IPS-18a (cell line): ENCODE data around the gene CDCA3.
A peak's percentile ranks its signal among the peaks of the same experiment; 100 is the strongest.

Experiments
- H3K27ac ChIP-seq: one replicate; pipeline ENCODE4 v1.5.1; 2013; ENCODE audit warnings: low read length
- H3K27me3 ChIP-seq: one replicate; pipeline ENCODE4 v1.6.1; 2013; ENCODE audit warnings: mild to moderate bottlenecking, low read length; ENCODE audit not compliant: control insufficient read depth, insufficient read depth
- H3K36me3 ChIP-seq: one replicate; pipeline ENCODE4 v1.6.1; 2013; ENCODE audit warnings: low read depth, low read length; ENCODE audit not compliant: control insufficient read depth
- H3K4me1 ChIP-seq: one replicate; pipeline ENCODE4 v1.6.1; 2013; ENCODE audit warnings: low read depth, low read length; ENCODE audit not compliant: control insufficient read depth
- H3K4me3 ChIP-seq: one replicate; pipeline ENCODE4 v1.5.1; 2013; ENCODE audit warnings: low read length
- H3K9ac ChIP-seq: one replicate; pipeline ENCODE4 v1.6.1; 2013; ENCODE audit warnings: mild to moderate bottlenecking, low read length, moderate library complexity
- H3K9me3 ChIP-seq: one replicate; pipeline ENCODE4 v1.6.1; 2013; ENCODE audit warnings: low read depth, low read length; ENCODE audit not compliant: control insufficient read depth

The CDCA3 gene

DNA sequence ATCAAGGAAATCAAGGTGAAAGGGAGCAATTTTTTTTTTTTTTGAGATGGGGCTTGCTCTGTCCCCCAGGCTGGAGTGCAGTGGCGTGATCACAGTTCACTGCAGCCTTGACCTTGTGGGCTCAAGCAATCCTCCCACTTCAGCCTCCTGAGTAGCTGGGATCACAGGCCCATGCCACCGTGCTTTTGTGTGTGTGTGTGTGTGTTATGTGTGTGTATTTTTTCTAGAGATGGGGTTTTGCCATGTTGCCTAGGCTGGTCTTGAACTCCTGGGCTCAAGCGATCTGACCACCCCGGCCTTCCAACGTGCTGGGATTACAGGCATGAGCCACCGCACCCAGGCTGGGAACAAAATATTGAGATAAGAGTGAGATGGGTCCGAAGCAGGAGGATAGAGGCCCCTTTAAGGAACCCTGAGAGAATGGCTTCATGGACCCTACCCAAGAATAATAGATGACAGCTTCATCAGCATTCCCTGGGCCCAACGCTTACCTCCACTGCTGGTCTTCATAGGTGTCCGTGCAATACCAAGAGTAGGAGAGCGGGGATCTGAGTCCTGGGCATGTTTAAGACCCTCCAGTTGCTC lies 1.0 kb downstream of the CDCA3 start:
- peaks cover 45% of the 10 kb centered on the region for H3K36me3 ChIP-seq
- peak overlapping the region; percentile 82 for H3K9ac ChIP-seq
- H3K4me3 ChIP-seq, result peak overlapping the region; percentile 85
- H3K4me1 ChIP-seq, result peaks cover 4% of the 10 kb centered on the region
- H3K9me3 ChIP-seq, result no peaks in the 10 kb centered on the region
- H3K27ac ChIP-seq, result no peak overlapping the region
- H3K27me3 ChIP-seq, result no peaks in the 10 kb centered on the region

DNA sequence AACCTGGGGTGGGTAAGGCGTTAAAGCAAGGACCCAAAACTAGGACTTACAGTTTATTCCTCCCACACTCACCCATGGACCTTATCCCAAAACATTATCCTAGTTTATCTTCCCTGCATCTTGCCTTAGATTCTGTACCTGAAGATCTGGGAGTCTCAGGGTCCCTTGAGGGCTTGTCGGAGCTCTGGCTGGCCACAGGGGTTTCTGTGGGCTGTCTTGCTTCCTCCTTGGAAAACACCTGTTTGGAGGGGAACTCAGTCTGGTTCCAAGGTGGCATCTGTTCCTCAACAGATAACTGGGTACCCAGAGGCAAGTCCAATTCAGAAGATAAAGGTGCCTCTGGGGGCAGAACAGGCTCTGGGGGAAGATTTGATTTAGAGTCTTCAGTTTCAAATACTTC lies 1.7 kb downstream of the CDCA3 start:
- Histone ChIP-seq H3K27me3 (no peaks in the 10 kb centered on the region), H3K4me1 (peaks cover 4% of the 10 kb centered on the region), H3K9me3 (no peaks in the 10 kb centered on the region), H3K27ac (no peak overlapping the region), H3K9ac (no peak overlapping the region), H3K36me3 (peaks cover 51% of the 10 kb centered on the region), H3K4me3 (no peak overlapping the region)

GRCh38 chr12:6847676-6848075 lies 3.4 kb downstream of the CDCA3 start:
- H3K36me3 ChIP-seq, result peaks cover 54% of the 10 kb centered on the region
- no peaks in the 10 kb centered on the region for H3K4me1 ChIP-seq
- no peak overlapping the region for H3K9ac ChIP-seq
- no peaks in the 10 kb centered on the region for H3K27me3 ChIP-seq
- no peak overlapping the region for H3K27ac ChIP-seq
- no peak overlapping the region for H3K4me3 ChIP-seq
- H3K9me3 ChIP-seq, result no peaks in the 10 kb centered on the region

DNA sequence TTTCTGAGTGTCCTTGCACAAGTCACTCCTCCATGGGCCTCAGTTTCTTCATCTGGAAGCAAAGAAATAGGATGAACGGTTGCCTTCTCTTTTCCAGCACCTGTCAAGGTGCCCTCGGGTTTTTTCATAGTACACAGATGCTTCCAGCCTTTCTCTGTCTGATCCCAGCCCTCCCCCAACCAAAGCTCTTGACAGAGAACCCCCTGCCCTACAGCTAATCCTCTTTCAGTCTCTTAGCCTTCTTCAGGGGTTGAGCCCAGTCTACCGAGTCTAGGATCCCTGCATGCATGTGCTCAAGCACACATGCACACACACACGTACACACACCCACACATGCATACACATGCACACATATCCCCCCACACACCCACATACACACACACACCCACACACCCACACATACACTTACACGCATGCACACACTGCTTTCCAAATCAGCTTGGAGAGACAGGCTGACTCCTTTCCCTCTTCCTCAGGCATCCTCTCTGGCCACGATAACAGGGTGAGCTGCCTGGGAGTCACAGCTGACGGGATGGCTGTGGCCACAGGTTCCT lies 4.7 kb downstream of the CDCA3 start:
- H3K27me3 ChIP-seq, result no peaks in the 10 kb centered on the region
- H3K4me3 ChIP-seq, result no peak overlapping the region
- H3K36me3 ChIP-seq, result peaks cover 62% of the 10 kb centered on the region
- H3K9ac ChIP-seq, result no peak overlapping the region
- H3K27ac ChIP-seq, result no peak overlapping the region
- no peaks in the 10 kb centered on the region for H3K9me3 ChIP-seq
- no peaks in the 10 kb centered on the region for H3K4me1 ChIP-seq

DNA sequence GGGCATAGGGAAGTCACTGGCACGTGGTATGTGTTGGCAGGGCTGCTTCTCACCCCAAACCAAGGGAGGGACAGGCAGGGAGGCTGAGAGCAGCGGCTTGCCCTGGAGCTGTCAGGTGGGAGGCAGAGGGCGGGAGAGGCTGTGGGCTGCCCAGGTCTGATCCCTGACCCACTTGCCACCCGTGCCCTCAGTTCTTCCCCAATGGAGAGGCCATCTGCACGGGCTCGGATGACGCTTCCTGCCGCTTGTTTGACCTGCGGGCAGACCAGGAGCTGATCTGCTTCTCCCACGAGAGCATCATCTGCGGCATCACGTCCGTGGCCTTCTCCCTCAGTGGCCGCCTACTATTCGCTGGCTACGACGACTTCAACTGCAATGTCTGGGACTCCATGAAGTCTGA lies 5.7 kb downstream of the CDCA3 start:
- Histone ChIP-seq H3K9me3 (no peaks in the 10 kb centered on the region), H3K4me3 (no peak overlapping the region), H3K27me3 (no peaks in the 10 kb centered on the region), H3K27ac (no peak overlapping the region), H3K4me1 (no peaks in the 10 kb centered on the region), H3K9ac (no peak overlapping the region), H3K36me3 (peaks cover 62% of the 10 kb centered on the region)

DNA sequence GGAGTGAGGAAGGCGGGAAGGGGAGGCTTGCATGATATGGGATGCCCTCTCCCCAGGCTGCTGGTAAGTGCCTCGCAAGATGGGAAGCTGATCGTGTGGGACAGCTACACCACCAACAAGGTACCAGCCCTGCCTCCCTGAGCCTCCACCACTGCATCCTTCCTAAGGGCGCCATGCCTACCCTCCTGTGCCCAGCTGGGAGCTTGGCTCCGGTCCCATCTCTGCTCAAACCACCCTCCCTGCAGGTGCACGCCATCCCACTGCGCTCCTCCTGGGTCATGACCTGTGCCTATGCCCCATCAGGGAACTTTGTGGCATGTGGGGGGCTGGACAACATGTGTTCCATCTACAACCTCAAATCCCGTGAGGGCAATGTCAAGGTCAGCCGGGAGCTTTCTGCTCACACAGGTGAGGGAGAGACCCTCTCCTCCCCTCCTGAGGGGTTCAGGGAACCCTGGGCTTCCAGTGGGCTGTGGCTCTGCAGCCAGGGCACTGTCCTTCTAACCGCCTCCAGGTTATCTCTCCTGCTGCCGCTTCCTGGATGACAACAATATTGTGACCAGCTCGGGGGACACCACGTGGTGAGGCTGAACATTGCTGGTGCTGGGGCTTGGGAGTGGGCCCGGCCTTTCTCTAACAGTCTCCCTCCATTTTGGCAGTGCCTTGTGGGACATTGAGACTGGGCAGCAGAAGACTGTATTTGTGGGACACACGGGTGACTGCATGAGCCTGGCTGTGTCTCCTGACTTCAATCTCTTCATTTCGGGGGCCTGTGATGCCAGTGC lies 7.8 kb downstream of the CDCA3 start:
- Histone ChIP-seq H3K27me3 (no peaks in the 10 kb centered on the region), H3K9ac (no peak overlapping the region), H3K27ac (no peak overlapping the region), H3K4me1 (no peaks in the 10 kb centered on the region), H3K4me3 (no peak overlapping the region), H3K9me3 (no peaks in the 10 kb centered on the region), H3K36me3 (peaks cover 66% of the 10 kb centered on the region)

GRCh38 chr12:6842075-6842474 lies 9.0 kb downstream of the CDCA3 start:
- H3K27ac ChIP-seq, result no peak overlapping the region
- H3K4me1 ChIP-seq, result no peaks in the 10 kb centered on the region
- no peaks in the 10 kb centered on the region for H3K27me3 ChIP-seq
- no peak overlapping the region for H3K4me3 ChIP-seq
- no peak overlapping the region for H3K9ac ChIP-seq
- H3K36me3 ChIP-seq, result peaks cover 67% of the 10 kb centered on the region
- no peaks in the 10 kb centered on the region for H3K9me3 ChIP-seq

- Histone ChIP-seq H3K4me3 (no peak within 1 kb of the TSS), H3K9ac (no peak within 1 kb of the TSS), H3K36me3 (peaks cover 61% of the 10 kb centered on the region), H3K27me3 (no peaks in the 10 kb centered on the region), H3K27ac (no peak within 1 kb of the TSS), H3K9me3 (no peaks in the 10 kb centered on the region), H3K4me1 (no peaks in the 10 kb centered on the region)
Measured at GRCh38 chr12:6840761-6841515, 10.1 kb downstream of the CDCA3 start, which contains the start of gene GNB3. Gene GNB3, plus strand, starts transcription at chr12:6840925. Its CDS starts 363 bp downstream, at chr12:6841288.

DNA sequence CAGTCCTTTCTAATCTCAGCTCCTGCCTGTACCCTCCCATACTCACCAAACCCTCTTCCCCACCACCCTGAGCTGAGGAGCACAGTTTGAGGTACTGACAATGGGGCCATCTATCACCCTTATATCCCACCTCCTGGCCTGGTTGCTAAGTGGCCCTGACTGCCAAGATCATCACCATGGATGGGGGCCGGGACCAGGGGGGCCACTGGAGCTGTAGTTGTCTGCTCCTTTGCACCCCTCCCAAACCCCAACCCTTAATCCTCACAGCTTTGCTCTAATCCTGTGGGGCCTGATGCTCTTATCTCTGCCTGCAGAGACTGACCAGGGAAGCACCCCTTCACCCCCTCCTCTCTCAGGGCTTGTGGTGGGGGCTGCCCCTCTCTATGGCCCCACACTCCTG lies 10.8 kb downstream of the CDCA3 start:
- no peak overlapping the region for H3K27ac ChIP-seq
- H3K36me3 ChIP-seq, result peaks cover 55% of the 10 kb centered on the region
- H3K9me3 ChIP-seq, result no peaks in the 10 kb centered on the region
- H3K4me1 ChIP-seq, result no peaks in the 10 kb centered on the region
- H3K9ac ChIP-seq, result no peak overlapping the region
- H3K4me3 ChIP-seq, result no peak overlapping the region
- no peaks in the 10 kb centered on the region for H3K27me3 ChIP-seq

DNA sequence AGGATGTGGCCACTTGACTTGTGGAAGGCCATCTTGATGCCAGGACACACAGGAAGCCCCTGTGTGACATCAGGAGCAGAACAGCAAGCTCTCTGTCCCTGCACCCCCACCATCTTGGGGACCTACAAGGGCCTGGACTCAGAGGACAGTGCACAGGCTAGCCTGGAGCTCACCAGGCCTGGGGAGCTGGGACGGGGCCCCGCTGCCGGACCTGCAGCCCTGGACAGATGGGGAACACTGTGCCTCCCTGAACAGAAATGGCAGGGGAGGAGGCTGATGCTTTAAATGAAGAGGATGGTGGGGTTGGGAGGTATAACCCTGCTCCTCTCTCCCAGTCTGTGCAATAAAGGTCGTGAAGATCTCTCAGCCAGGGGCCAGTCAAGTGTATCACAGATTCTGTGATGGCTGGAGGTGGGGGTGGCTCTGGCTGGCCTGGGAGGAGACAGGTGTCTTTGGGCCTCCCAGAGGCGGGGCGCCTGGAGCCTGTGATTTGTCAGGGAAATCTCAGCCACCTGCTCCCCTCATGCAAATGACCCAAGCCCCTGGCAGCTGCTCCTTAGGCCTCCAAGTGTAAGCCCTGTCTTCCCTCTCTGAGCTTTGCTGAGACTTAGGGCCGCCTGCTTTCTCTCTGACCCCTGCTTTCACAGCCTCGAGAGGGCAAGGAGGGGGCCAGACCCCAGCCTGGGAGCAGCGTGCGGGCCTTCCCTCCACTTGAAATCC lies 11.4 kb downstream of the CDCA3 start:
- Histone ChIP-seq H3K27me3 (no peaks in the 10 kb centered on the region), H3K27ac (no peak overlapping the region), H3K4me1 (no peaks in the 10 kb centered on the region), H3K9me3 (no peaks in the 10 kb centered on the region), H3K9ac (no peak overlapping the region), H3K36me3 (peaks cover 48% of the 10 kb centered on the region), H3K4me3 (no peak overlapping the region)

DNA sequence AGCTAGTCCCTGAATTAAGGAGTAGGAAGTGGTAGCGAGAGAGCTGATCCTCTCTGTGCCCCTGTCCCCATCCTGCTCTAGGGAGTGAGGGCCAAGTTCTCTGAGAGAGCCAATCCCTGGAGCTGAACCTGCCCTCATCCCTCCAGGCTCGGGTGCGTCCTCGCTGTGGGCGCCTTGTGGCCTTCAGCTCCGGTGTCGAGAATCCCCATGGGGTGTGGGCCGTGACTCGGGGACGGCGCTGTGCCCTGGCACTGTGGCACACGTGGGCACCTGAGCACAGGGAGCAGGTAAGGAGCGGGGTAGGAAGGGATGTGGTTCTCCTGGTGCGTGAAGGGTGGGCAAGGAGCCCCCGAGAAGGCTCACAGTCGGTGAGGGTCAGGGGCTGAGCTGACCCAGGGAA lies 12.2 kb downstream of the CDCA3 start:
- H3K9ac ChIP-seq, result no peak overlapping the region
- H3K27me3 ChIP-seq, result no peaks in the 10 kb centered on the region
- no peak overlapping the region for H3K4me3 ChIP-seq
- H3K36me3 ChIP-seq, result peaks cover 49% of the 10 kb centered on the region
- H3K4me1 ChIP-seq, result no peaks in the 10 kb centered on the region
- H3K9me3 ChIP-seq, result no peaks in the 10 kb centered on the region
- no peak overlapping the region for H3K27ac ChIP-seq
